ENCODE data around the gene EDDM13. TPM values are rescaled to one million over a fixed set of nuclear protein-coding genes. Genes with fewer than 3 reads are reported as not detected.

EDDM13 gene
- total and polyA plus RNA-seq, 2 of the 8 experiments (the other 6 are each of a cell fraction or from before 2014, with no cell fraction given), result not detected

DNA sequence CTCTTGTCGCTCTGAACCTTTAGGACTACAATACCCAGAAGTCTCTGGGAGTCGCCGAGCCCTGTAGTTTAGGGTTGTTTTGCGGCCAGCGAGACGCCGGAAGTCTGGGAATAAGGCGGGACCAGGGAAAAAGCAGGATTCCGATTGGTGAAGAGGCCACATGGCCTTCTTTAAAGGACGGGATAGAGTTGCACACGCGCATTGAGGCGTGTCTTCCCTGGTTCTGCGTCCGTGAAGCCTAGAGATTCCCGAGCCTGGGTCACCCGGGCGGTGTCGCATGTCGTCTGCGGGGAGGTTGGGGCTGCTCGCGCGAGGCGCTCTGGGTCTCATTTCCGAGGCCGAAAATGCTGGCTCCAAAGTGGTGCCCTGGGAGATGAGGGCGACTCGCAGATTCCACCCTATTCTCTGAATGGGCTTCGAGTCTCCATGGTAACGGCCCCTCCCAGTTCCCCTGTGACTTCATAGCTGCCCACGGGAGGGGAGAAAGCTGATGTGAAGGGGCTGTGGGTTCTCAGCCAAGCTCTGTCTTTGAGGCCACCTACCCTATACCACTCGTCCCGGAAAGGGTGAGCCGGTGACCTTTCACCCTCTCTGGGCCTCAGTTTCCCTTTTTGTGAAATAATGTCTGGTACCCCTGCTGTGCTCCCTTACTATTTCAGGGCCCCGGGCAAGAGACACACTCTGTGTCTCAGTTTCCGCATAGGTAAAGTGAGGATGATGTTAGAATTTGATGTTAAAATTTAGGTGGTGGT, 42.7 kb downstream of the EDDM13 start (continued):
- TF ChIP-seq CHD7 (IDR thresholded peaks at IDR 0.05; ENCODE audit: insufficient replicate concordance, low read length) (no peak), BRCA1 (IDR thresholded peaks at IDR 0.05; ENCODE audit: low read depth, low read length) (no peak), ATF3 (IDR thresholded peaks at IDR 0.05; ENCODE audit: insufficient read depth, low read depth, low read length) (0 out of 2 replicates have a peak, but pooled peaks have one; percentile 2)
